OCI-LY3 (cell line): ENCODE data around the gene PTBP1.

Source experiments
- H2AFZ ChIP-seq: fragments of 200-600, 300-600 bp; shearing (Covaris generic); 2 replicates; pipeline ENCODE4 v1.6.0; 2014; ENCODE audit warnings: antibody characterized with exemption, low read depth, low read length
- H3K27ac ChIP-seq: fragments of 200-600, 300-600 bp; sonication (generic); 2 replicates; pipeline ENCODE4 v1.5.1; 2014; ENCODE audit warnings: mild to moderate bottlenecking, low read length, moderate library complexity, mixed read lengths
- H3K27me3 ChIP-seq: fragments of 200-600, 300-600 bp; sonication (generic); 2 replicates; pipeline ENCODE4 v1.6.1; 2014; ENCODE audit warnings: low read depth, low read length, mixed read lengths
- H3K36me3 ChIP-seq: fragments of 200-600, 300-600 bp; sonication (generic); replicated peaks from 2 replicates; pipeline ENCODE3; 2014; ENCODE audit warnings: low read depth, low read length, mixed read lengths
- H3K4me1 ChIP-seq: fragments of 300-600, 200-600 bp; sonication (generic); 2 replicates; pipeline ENCODE4 v1.6.1; 2014; ENCODE audit warnings: low read length, mixed read lengths
- H3K4me2 ChIP-seq: fragments of 200-600, 300-600 bp; sonication (generic); 2 replicates; pipeline ENCODE4 v1.6.1; 2014; ENCODE audit warnings: low read length, mixed read lengths
- H3K4me3 ChIP-seq: fragments of 300-600, 200-600 bp; sonication (generic); 2 replicates; pipeline ENCODE4 v1.5.1; 2014; ENCODE audit warnings: antibody characterized with exemption, mild to moderate bottlenecking, low read length, moderate library complexity
- H3K79me2 ChIP-seq: fragments of 300-600, 200-600 bp; shearing (Covaris generic); 2 replicates; pipeline ENCODE4 v1.6.1; 2014; ENCODE audit warnings: mild to moderate bottlenecking, low read length, mixed read lengths
- H3K9ac ChIP-seq: fragments of 300-600, 200-600 bp; shearing (Covaris generic); 2 replicates; pipeline ENCODE4 v1.6.0; 2014; ENCODE audit warnings: mild to moderate bottlenecking, low read length, moderate library complexity
- H3K9me3 ChIP-seq: fragments of 200-600, 300-600 bp; shearing (Covaris generic); 2 replicates; pipeline ENCODE4 v1.6.1; 2014; ENCODE audit warnings: low read length, mixed read lengths; ENCODE audit not compliant: insufficient read depth
- H4K20me1 ChIP-seq: fragments of 200-600, 300-600 bp; sonication (generic); 2 replicates; pipeline ENCODE4 v1.6.1; 2016; ENCODE audit warnings: low read length, mixed read lengths; ENCODE audit not compliant: insufficient read depth
- CTCF ChIP-seq: fragments of 200-600, 300-600 bp; sonication (generic); IDR thresholded peaks from 2 replicates; pipeline ENCODE4 v1.5.1; 2014; ENCODE audit warnings: antibody characterized with exemption, low read length, low read depth
- EZH2phosphoT487 ChIP-seq: fragments of 200-600 bp; shearing (Covaris generic); IDR thresholded peaks from 2 replicates; pipeline ENCODE4 v1.6.1; 2018; ENCODE audit warnings: antibody characterized with exemption, mixed run types, low read depth

Gene PTBP1

GRCh38 chr19:861141-861755 is 64.0 kb downstream of the PTBP1 start:
- no peaks in the 10 kb centered on the region for H3K79me2 ChIP-seq
- no peak overlapping the region for H3K4me3 ChIP-seq
- no peak for TF ChIP-seq CTCF
- TF ChIP-seq EZH2phosphoT487, result no peak
- H4K20me1 ChIP-seq, result no peaks in the 10 kb centered on the region
- no peaks in the 10 kb centered on the region for H3K27me3 ChIP-seq
- H2AFZ ChIP-seq, result no peak overlapping the region
- H3K9me3 ChIP-seq, result no peaks in the 10 kb centered on the region
- H3K36me3 ChIP-seq, result peaks cover 3% of the 10 kb centered on the region
- H3K4me1 ChIP-seq, result peaks cover 20% of the 10 kb centered on the region
- H3K4me2 ChIP-seq, result no peak overlapping the region
- H3K27ac ChIP-seq, result no peak overlapping the region
- no peak overlapping the region for H3K9ac ChIP-seq
